GM19023 (cell line): ENCODE measurements around the gene SLC25A30.
"Not testable (repeated sequence)": the region's sequence is repeated elsewhere in the genome, so short reads cannot be mapped to it uniquely, and the experiment has no call there.

ENCODE experiments used
- ATAC-seq: cut with Tn5 transposase; IDR thresholded peaks from one replicate; pipeline ENCODE4 v1.9.1; 2021; ENCODE audit warnings: mild to moderate bottlenecking, moderate library complexity; ENCODE audit not compliant: unreplicated experiment

The SLC25A30 gene

GRCh38 chr13:45393941-45394570 is 24.1 kb downstream of the SLC25A30 start:
- ATAC-seq = no peak

GRCh38 chr13:45392811-45393210 is 25.4 kb downstream of the SLC25A30 start:
- ATAC-seq = no peak

- no peak for ATAC-seq
Observed at GRCh38 chr13:45391926-45392325, 26.2 kb downstream of the SLC25A30 start.

- ATAC-seq = not testable (repeated sequence)
Observed at GRCh38 chr13:45391128-45391527, 27.0 kb downstream of the SLC25A30 start.

GRCh38 chr13:45390348-45390747 is 27.8 kb downstream of the SLC25A30 start:
- not testable (repeated sequence) for ATAC-seq

- no peak for ATAC-seq
Observed at GRCh38 chr13:45388664-45389063, 29.5 kb downstream of the SLC25A30 start.

- not testable (repeated sequence) for ATAC-seq
Observed at GRCh38 chr13:45386892-45387575, 31.1 kb downstream of the SLC25A30 start.

- ATAC-seq = no peak
Observed at GRCh38 chr13:45385907-45386553, 32.1 kb downstream of the SLC25A30 start.

- no peak for ATAC-seq
Observed at GRCh38 chr13:45385320-45385719, 32.9 kb downstream of the SLC25A30 start.

- ATAC-seq = no peak
Observed at GRCh38 chr13:45384474-45385174, 33.5 kb downstream of the SLC25A30 start.

GRCh38 chr13:45382739-45383138 is 35.4 kb downstream of the SLC25A30 start:
- not testable (repeated sequence) for ATAC-seq

- ATAC-seq = no peak
Observed at GRCh38 chr13:45381196-45381595, 37.0 kb downstream of the SLC25A30 start.

GRCh38 chr13:45380708-45381107 is 37.5 kb downstream of the SLC25A30 start:
- ATAC-seq = not testable (repeated sequence)

GRCh38 chr13:45379516-45379915 is 38.7 kb downstream of the SLC25A30 start:
- not testable (repeated sequence) for ATAC-seq

- ATAC-seq = not testable (repeated sequence)
Observed at GRCh38 chr13:45378786-45379185, 39.4 kb downstream of the SLC25A30 start.

- not testable (repeated sequence) for ATAC-seq
Observed at GRCh38 chr13:45377314-45377713, 40.9 kb downstream of the SLC25A30 start.

- not testable (repeated sequence) for ATAC-seq
Observed at GRCh38 chr13:45376651-45377050, 41.5 kb downstream of the SLC25A30 start.

- ATAC-seq = no peak
Observed at GRCh38 chr13:45374917-45375316, 43.3 kb downstream of the SLC25A30 start.

- no peak for ATAC-seq
Observed at GRCh38 chr13:45373162-45373547, 45.0 kb downstream of the SLC25A30 start.

GRCh38 chr13:45372189-45373161 is 45.7 kb downstream of the SLC25A30 start:
- no peak for ATAC-seq
